ENCODE results near the gene SCP2.

DNA sequence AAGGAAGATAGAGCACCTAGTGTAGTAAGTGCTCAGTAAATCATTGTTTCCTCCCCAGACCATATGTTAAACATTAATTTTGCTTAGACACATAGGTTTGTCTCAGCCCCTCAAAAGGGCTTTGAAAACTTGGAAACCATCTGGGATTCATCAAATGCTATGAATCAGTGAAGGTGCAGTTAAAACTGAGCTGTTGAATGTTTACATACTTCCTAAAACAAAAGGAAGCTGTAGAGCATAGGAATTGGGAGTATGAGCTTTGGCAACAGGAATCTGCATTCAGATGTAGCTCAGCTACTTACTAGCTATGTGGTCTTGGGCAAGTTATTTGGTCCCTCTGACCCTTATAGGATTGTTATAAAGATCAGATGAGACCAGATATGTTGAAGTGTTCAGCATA is 116.2 kb downstream of the SCP2 start:
- TF ChIP-seq SNAI2 (CRISPR knock-in tag; IDR thresholded peaks at IDR 0.05) (no peak), PPARA (CRISPR knock-in tag; IDR thresholded peaks at IDR 0.05; ENCODE audit: borderline replicate concordance) (no peak), ARNTL (CRISPR knock-in tag; IDR thresholded peaks at IDR 0.05; ENCODE audit: borderline replicate concordance, low read depth) (no peak), ZC3H10 (CRISPR knock-in tag; IDR thresholded peaks at IDR 0.05) (no peak), ZFP3 (CRISPR knock-in tag; IDR thresholded peaks at IDR 0.05) (no peak), ZNF565 (CRISPR knock-in tag; conservative IDR thresholded peaks at IDR 0.05; ENCODE audit: low read depth) (no peak)
- TF ChIP-seq, protein P1, sequence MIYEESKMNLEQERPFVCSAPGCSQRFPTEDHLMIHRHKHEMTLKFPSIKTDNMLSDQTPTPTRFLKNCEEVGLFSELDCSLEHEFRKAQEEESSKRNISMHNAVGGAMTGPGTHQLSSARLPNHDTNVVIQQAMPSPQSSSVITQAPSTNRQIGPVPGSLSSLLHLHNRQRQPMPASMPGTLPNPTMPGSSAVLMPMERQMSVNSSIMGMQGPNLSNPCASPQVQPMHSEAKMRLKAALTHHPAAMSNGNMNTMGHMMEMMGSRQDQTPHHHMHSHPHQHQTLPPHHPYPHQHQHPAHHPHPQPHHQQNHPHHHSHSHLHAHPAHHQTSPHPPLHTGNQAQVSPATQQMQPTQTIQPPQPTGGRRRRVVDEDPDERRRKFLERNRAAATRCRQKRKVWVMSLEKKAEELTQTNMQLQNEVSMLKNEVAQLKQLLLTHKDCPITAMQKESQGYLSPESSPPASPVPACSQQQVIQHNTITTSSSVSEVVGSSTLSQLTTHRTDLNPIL (CRISPR knock-in tag; IDR thresholded peaks at IDR 0.05; ENCODE audit: low read depth), result no peak
- TF ChIP-seq, protein P2, sequence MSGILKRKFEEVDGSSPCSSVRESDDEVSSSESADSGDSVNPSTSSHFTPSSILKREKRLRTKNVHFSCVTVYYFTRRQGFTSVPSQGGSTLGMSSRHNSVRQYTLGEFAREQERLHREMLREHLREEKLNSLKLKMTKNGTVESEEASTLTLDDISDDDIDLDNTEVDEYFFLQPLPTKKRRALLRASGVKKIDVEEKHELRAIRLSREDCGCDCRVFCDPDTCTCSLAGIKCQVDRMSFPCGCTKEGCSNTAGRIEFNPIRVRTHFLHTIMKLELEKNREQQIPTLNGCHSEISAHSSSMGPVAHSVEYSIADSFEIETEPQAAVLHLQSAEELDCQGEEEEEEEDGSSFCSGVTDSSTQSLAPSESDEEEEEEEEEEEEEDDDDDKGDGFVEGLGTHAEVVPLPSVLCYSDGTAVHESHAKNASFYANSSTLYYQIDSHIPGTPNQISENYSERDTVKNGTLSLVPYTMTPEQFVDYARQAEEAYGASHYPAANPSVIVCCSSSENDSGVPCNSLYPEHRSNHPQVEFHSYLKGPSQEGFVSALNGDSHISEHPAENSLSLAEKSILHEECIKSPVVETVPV (CRISPR knock-in tag; IDR thresholded peaks at IDR 0.05), result no peak

Data from SK-N-SH treated with all-trans-retinoic acid at 6 μM for 48 hours (cell line).